ENCODE measurements around the gene FOXI3. TPM values are rescaled to one million over a fixed set of nuclear protein-coding genes. Genes with fewer than 3 reads are reported as not detected.

The FOXI3 gene
- total and polyA plus RNA-seq, 9 of the 15 experiments (the other 6 are each of a cell fraction or from before 2014, with no cell fraction given), result not detected

DNA sequence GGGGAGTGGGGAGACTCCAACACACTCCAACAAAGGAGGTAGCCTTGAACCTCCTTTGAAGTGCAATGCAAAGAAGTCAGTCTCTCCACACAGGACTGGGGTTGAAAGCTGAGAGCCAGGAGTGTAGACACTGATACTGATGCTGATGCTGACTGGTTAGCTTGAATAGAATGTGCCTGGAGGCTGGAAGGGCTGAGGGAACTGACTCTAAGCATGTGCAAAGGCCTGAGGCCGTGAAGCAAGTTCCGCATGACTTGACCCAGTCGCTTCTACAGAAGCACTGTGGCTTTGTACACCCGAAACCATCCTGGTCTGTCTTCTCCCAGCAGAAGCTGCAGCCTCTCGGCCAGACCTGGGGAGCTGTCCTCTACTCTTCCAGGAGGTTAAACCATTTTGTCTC lies 10.4 kb downstream of the FOXI3 start:
- ChIA-PET CTCF (ENCODE audit: low intra/inter-chr PET ratio) (no interaction called here), POLR2A (interaction anchor here (0.7 to 0.8 kb wide), 2 partner anchors 12 to 14 kb away, joined by 3 to 4 read pairs; no protein-coding TSS in a partner anchor)
- Histone ChIP-seq H3K4me3 (no peak overlapping the region), H3K36me3 (ENCODE audit: control insufficient read depth, insufficient read depth, low read length) (no peaks in the 10 kb centered on the region), H3K27ac (ENCODE audit: extremely low read depth, low read depth, low read length) (no peak overlapping the region), H4K20me1 (replicated peaks; ENCODE audit: control insufficient read depth, insufficient read depth, low read length) (no peaks in the 10 kb centered on the region), H3K79me2 (ENCODE audit: control insufficient read depth, insufficient read depth, low read length) (no peaks in the 10 kb centered on the region), H3K4me1 (replicated peaks in 1 of 2; ENCODE audit: control insufficient read depth in 2 of 2, insufficient read depth in 2 of 2, low read length in 2 of 2) (no peaks in the 10 kb centered on the region), H3K9me1 (ENCODE audit: control insufficient read depth, insufficient read depth, low read length) (no peaks in the 10 kb centered on the region), H3K9ac (ENCODE audit: insufficient read depth in 1 of 2, low read depth in 2 of 2, low read length in 2 of 2) (no peak overlapping the region), H3K9me3 (replicated peaks; ENCODE audit: control insufficient read depth, insufficient read depth, low read depth, low read length) (no peaks in the 10 kb centered on the region), H3K27me3 (ENCODE audit: control insufficient read depth in 2 of 2, insufficient read depth in 2 of 2, low read length in 2 of 2) (peaks cover 7 to 45% of the 10 kb centered on the region in 2 experiments; a peak in 4 of 5 replicates), H3K4me2 (ENCODE audit: insufficient read depth, low read length) (no peak overlapping the region), H2AFZ (ENCODE audit: low read depth, low read length) (no peak overlapping the region)
- in situ Hi-C loops (cut with MboI) (no loop called here), intact Hi-C loops (cut with micrococcal nuclease) (no loop called here)
- DNase-seq (ENCODE audit: extremely low read depth in 1 of 4, low spot score in 3 of 4) (no peak), ATAC-seq (no peak), FAIRE-seq (no peak)
- 0% methylated on average over 5 of the region's 5 CpGs for WGBS (ENCODE audit: insufficient coverage, low coverage, missing lambda C conversion rate)
- TF ChIP-seq, protein P1, sequence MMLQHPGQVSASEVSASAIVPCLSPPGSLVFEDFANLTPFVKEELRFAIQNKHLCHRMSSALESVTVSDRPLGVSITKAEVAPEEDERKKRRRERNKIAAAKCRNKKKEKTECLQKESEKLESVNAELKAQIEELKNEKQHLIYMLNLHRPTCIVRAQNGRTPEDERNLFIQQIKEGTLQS (IDR thresholded peaks at IDR 0.05), result no peak
- TF ChIP-seq, protein P1 (CRISPR knock-in tag; conservative IDR thresholded peaks at IDR 0.05), result no peak
- TF ChIP-seq PTBP1 (IDR thresholded peaks at IDR 0.05; ENCODE audit: low read depth, low read length), result no peak
- no peak for TF ChIP-seq TBP (optimal IDR thresholded peaks at IDR 0.05; ENCODE audit: low read depth, low read length)
- no peak for TF ChIP-seq KLF16 (IDR thresholded peaks at IDR 0.05)
- TF ChIP-seq KAT7 (CRISPR knock-in tag; IDR thresholded peaks at IDR 0.05; ENCODE audit: borderline replicate concordance), result no peak
- TF ChIP-seq HMG20B (CRISPR knock-in tag; IDR thresholded peaks at IDR 0.05), result no peak
- TF ChIP-seq ZNF263 (CRISPR knock-in tag; IDR thresholded peaks at IDR 0.05; ENCODE audit: borderline replicate concordance), result no peak
- no peak for TF ChIP-seq ZNF12 (CRISPR knock-in tag; IDR thresholded peaks at IDR 0.05)
- TF ChIP-seq POLR2AphosphoS2 (IDR thresholded peaks at IDR 0.05; ENCODE audit: low read length), result no peak
- no peak for TF ChIP-seq FOXK2 (conservative IDR thresholded peaks at IDR 0.05 in 1 of 2, IDR thresholded peaks at IDR 0.05 in 1 of 2; ENCODE audit: low read depth in 2 of 2)
- TF ChIP-seq ZNF79 (CRISPR knock-in tag; IDR thresholded peaks at IDR 0.05; ENCODE audit: low read depth), result no peak
- BruUV-seq (replicated peaks), result no TSS peak
